Prostate gland (tissue), 2 donors: Measurements from ENCODE around the gene ASCL1. TPM values are rescaled to one million over a fixed set of nuclear protein-coding genes. Genes with fewer than 3 reads are reported as not detected.

Source experiments
- DNase-seq: peaks from one replicate; pipeline ENCODE4 v3.0.0-alpha.2; 2019; ENCODE audit warnings: low spot score
- H3K27ac ChIP-seq, 2 donors: fragments of 200-600 bp; sonication (generic); 2 replicates each; pipeline ENCODE4 v1.5.1; 2017 to 2019
- H3K27me3 ChIP-seq: fragments of 200-600 bp; sonication (generic); replicated peaks from 2 replicates; pipeline ENCODE4 v1.5.1; 2019; ENCODE audit not compliant: insufficient read depth
- H3K36me3 ChIP-seq, 2 donors: fragments of 200-600 bp; sonication (generic); 1 replicate in 1 of 2; 2 replicates in 1 of 2; pipeline versions ENCODE4 v1.5.1 to v1.8.1; 2017 to 2019
- H3K4me1 ChIP-seq: fragments of 200-600 bp; sonication (generic); replicated peaks from 2 replicates; pipeline ENCODE4 v1.5.1; 2019
- H3K4me3 ChIP-seq, 2 donors: fragments of 200-600 bp; sonication (generic); 2 replicates each; pipeline ENCODE4 v1.5.1; 2017 to 2019
- H3K9me3 ChIP-seq: fragments of 200-600 bp; sonication (generic); 2 replicates; pipeline ENCODE4 v1.5.1; 2017
- CTCF ChIP-seq, 4 experiments: fragments of 200-600 bp in 2 of 4; fragments of 450-650 bp in 2 of 4; sonication (generic) in 2 of 4; IDR thresholded peaks; 1 replicate in 3 of 4; 2 replicates in 1 of 4; pipeline ENCODE4 v1.5.1; 2016 to 2019; ENCODE audit warnings: antibody characterized with exemption in 4 of 4, mild to moderate bottlenecking in 2 of 4, moderate library complexity in 2 of 4
- POLR2A ChIP-seq: fragments of 450-650 bp; IDR thresholded peaks from one replicate; pipeline ENCODE4 v1.6.1; 2016; ENCODE audit warnings: antibody characterized with exemption, mild to moderate bottlenecking
- POLR2AphosphoS5 ChIP-seq: sonication (generic); formaldehyde crosslinking; IDR thresholded peaks from one replicate; pipeline ENCODE4 v1.6.1; 2017; ENCODE audit warnings: antibody characterized with exemption
- WGBS: methylation state at CpG from one replicate; pipeline ENCODE4 v1.1.5; 2018; 5-methylcytosine and 5-hydroxymethylcytosine counted together
- intact Hi-C: fragments of 100-400 bp; cut with DNase I; formaldehyde crosslinking; loops from one replicate; pipeline ENCODE4 v1.14.2; 2022
- total RNA-seq, 2 donors: library from RNA; depleted of rRNA; stranded (reverse); fragments of >200 nt; gene quantifications; one replicate each; pipeline ENCODE4 v1.1.0, GENCODE V29; 2016

Gene ASCL1
- total RNA-seq, 2 donors from 2014 or later = 0.34 to 0.50 TPM

GRCh38 chr12:102951841-102952240, 5.6 kb upstream of the ASCL1 start:
- H3K9me3 ChIP-seq = no peaks in the 10 kb centered on the region
- H3K36me3 ChIP-seq = no peaks in the 10 kb centered on the region
- peaks cover 6% of the 10 kb centered on the region for H3K27me3 ChIP-seq
- whole genome bisulfite sequencing = 38% methylated on average over 9 of the region's 9 CpGs
- H3K4me1 ChIP-seq = no peaks in the 10 kb centered on the region
- no peak overlapping the region for H3K4me3 ChIP-seq
- no peak for DNase-seq
- intact Hi-C loops = no loop called here
- no peak overlapping the region for H3K27ac ChIP-seq
- TF ChIP-seq POLR2AphosphoS5 = no peak
- no peak for TF ChIP-seq CTCF (IDR thresholded peaks at IDR 0.05)
- no peak for TF ChIP-seq POLR2A

- Histone ChIP-seq H3K27me3 (peaks cover 6% of the 10 kb centered on the region), H3K4me1 (no peaks in the 10 kb centered on the region), H3K4me3 (no peak overlapping the region), H3K36me3 (no peaks in the 10 kb centered on the region), H3K9me3 (no peaks in the 10 kb centered on the region), H3K27ac (no peak overlapping the region)
- DNase-seq = no peak
- TF ChIP-seq CTCF (IDR thresholded peaks at IDR 0.05) (no peak), POLR2AphosphoS5 (no peak)
- intact Hi-C loops = no loop called here
Measured at GRCh38 chr12:102953221-102953620, 4.3 kb upstream of the ASCL1 start.

GRCh38 chr12:102954134-102954533, 3.3 kb upstream of the ASCL1 start:
- Histone ChIP-seq H3K4me1 (peaks cover 5% of the 10 kb centered on the region), H3K36me3 (no peaks in the 10 kb centered on the region), H3K9me3 (no peaks in the 10 kb centered on the region), H3K4me3 (no peak overlapping the region), H3K27ac (no peak overlapping the region), H3K27me3 (peaks cover 10% of the 10 kb centered on the region)
- no peak for TF ChIP-seq CTCF (IDR thresholded peaks at IDR 0.05)
- no peak for TF ChIP-seq POLR2A
- no peak for TF ChIP-seq POLR2AphosphoS5
- intact Hi-C loops = no loop called here
- no peak for DNase-seq
- WGBS = 32% methylated on average over 1 of the region's 1 CpG

GRCh38 chr12:102955926-102956737, 1.3 kb upstream of the ASCL1 start:
- 3% methylated on average over 50 of the region's 50 CpGs for WGBS
- TF ChIP-seq POLR2AphosphoS5 (no peak), CTCF (IDR thresholded peaks at IDR 0.05) (no peak), POLR2A (no peak)
- intact Hi-C loops = no loop called here
- H3K4me3 ChIP-seq = no peak overlapping the region
- H3K9me3 ChIP-seq = no peaks in the 10 kb centered on the region
- DNase-seq = no peak
- H3K27me3 ChIP-seq = peaks cover 20% of the 10 kb centered on the region
- H3K4me1 ChIP-seq = peaks cover 5% of the 10 kb centered on the region
- H3K36me3 ChIP-seq = no peaks in the 10 kb centered on the region
- no peak overlapping the region for H3K27ac ChIP-seq

- Histone ChIP-seq H3K27me3 (peaks cover 22% of the 10 kb centered on the region), H3K36me3 (no peaks in the 10 kb centered on the region), H3K4me1 (peaks cover 5% of the 10 kb centered on the region), H3K9me3 (no peaks in the 10 kb centered on the region), H3K27ac (no peak overlapping the region), H3K4me3 (no peak overlapping the region)
- no peak for DNase-seq
- intact Hi-C loops = no loop called here
- WGBS = 5% methylated on average over 19 of the region's 19 CpGs
- no peak for TF ChIP-seq POLR2AphosphoS5
- no peak for TF ChIP-seq CTCF (IDR thresholded peaks at IDR 0.05)
- TF ChIP-seq POLR2A = no peak
Measured at GRCh38 chr12:102956738-102957327, 641 bp upstream of the ASCL1 start.
